Measurements from ENCODE around the gene LYSMD2.

DNA sequence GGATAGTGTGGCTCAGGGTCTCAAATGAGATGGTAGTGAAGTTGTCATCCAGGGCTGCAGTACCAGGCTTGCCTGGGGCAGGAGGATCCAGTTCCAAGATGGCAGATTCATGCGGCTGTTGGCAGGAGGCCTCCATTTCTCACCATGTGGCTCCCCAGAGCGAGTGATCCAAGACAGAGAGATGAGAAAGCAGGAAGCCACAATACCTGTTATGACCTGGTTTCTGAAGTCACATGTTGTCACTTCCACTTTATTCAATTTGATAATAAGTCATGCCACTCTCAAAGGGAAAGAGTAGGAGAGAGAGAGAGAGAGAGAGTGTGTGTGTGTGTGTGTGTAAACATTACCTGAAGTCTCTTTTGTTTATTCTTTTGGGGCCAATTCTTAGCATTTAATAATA is 44.1 kb upstream of the LYSMD2 start:
- TF ChIP-seq, protein P1, sequence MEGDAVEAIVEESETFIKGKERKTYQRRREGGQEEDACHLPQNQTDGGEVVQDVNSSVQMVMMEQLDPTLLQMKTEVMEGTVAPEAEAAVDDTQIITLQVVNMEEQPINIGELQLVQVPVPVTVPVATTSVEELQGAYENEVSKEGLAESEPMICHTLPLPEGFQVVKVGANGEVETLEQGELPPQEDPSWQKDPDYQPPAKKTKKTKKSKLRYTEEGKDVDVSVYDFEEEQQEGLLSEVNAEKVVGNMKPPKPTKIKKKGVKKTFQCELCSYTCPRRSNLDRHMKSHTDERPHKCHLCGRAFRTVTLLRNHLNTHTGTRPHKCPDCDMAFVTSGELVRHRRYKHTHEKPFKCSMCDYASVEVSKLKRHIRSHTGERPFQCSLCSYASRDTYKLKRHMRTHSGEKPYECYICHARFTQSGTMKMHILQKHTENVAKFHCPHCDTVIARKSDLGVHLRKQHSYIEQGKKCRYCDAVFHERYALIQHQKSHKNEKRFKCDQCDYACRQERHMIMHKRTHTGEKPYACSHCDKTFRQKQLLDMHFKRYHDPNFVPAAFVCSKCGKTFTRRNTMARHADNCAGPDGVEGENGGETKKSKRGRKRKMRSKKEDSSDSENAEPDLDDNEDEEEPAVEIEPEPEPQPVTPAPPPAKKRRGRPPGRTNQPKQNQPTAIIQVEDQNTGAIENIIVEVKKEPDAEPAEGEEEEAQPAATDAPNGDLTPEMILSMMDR (IDR thresholded peaks at IDR 0.05; ENCODE audit: low read length), result no peak
- no peak for TF ChIP-seq EZH2 (IDR thresholded peaks at IDR 0.05; ENCODE audit: borderline replicate concordance, low read length)
